OCI-LY1 (cell line): ENCODE results near the gene VLDLR.

Source experiments
- EZH2 ChIP-seq: fragments of 200-600 bp; sonication (generic), shearing (Covaris generic); IDR thresholded peaks from 2 replicates; pipeline ENCODE4 v1.8.0; 2017; ENCODE audit warnings: borderline replicate concordance, mixed run types, mild to moderate bottlenecking, antibody characterized with exemption, low read length, moderate library complexity, mixed read lengths
- TF ChIP-seq, protein P1 (sequence below): fragments of 200-600 bp; sonication (generic), shearing (Covaris generic); IDR thresholded peaks from 2 replicates; pipeline ENCODE4 v1.5.1; 2017; ENCODE audit warnings: mild to moderate bottlenecking, antibody characterized with exemption, low read length, moderate library complexity, mixed read lengths

DNA sequence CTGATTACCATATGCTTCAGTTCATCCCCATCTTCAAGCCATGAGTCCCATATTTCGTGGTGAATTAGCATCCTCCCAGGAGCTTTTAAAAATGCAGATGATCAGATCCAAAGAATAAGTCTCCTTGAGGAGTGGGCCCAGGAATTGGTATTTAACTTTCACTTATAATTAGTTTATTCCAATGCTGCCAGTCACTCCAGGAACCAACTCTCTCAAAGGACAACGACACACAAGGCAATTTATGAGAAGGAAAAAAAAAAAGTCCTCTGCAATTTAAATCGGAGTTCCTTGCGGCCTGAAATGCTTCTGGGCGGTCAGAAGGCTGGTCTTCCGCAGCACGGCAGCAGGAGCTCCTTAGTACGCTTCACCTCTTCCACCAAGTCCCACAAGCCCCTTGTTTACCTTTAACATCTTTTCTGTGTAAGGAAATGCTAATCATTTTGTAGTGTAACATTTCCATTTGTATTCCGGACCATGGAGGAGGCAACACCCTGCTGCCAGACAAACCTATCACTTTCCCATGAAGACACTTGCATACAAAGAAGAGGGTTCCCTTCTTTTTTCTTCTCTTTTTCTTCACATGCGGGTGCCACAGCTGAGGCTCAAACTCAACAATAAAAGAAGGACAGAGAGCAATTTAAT lies 79.4 kb downstream of the VLDLR start:
- TF ChIP-seq, protein P1, sequence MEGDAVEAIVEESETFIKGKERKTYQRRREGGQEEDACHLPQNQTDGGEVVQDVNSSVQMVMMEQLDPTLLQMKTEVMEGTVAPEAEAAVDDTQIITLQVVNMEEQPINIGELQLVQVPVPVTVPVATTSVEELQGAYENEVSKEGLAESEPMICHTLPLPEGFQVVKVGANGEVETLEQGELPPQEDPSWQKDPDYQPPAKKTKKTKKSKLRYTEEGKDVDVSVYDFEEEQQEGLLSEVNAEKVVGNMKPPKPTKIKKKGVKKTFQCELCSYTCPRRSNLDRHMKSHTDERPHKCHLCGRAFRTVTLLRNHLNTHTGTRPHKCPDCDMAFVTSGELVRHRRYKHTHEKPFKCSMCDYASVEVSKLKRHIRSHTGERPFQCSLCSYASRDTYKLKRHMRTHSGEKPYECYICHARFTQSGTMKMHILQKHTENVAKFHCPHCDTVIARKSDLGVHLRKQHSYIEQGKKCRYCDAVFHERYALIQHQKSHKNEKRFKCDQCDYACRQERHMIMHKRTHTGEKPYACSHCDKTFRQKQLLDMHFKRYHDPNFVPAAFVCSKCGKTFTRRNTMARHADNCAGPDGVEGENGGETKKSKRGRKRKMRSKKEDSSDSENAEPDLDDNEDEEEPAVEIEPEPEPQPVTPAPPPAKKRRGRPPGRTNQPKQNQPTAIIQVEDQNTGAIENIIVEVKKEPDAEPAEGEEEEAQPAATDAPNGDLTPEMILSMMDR, result no peak
- TF ChIP-seq EZH2, result no peak
